ENCODE results near the gene OSTM1. TPM values are rescaled to one million over a fixed set of nuclear protein-coding genes. Genes with fewer than 3 reads are reported as not detected.

Gene OSTM1
- total and polyA plus RNA-seq, 9 of the 15 experiments (the other 6 are each of a cell fraction or from before 2014, with no cell fraction given): 5.6 to 29.5 (median 16.3) TPM

DNA sequence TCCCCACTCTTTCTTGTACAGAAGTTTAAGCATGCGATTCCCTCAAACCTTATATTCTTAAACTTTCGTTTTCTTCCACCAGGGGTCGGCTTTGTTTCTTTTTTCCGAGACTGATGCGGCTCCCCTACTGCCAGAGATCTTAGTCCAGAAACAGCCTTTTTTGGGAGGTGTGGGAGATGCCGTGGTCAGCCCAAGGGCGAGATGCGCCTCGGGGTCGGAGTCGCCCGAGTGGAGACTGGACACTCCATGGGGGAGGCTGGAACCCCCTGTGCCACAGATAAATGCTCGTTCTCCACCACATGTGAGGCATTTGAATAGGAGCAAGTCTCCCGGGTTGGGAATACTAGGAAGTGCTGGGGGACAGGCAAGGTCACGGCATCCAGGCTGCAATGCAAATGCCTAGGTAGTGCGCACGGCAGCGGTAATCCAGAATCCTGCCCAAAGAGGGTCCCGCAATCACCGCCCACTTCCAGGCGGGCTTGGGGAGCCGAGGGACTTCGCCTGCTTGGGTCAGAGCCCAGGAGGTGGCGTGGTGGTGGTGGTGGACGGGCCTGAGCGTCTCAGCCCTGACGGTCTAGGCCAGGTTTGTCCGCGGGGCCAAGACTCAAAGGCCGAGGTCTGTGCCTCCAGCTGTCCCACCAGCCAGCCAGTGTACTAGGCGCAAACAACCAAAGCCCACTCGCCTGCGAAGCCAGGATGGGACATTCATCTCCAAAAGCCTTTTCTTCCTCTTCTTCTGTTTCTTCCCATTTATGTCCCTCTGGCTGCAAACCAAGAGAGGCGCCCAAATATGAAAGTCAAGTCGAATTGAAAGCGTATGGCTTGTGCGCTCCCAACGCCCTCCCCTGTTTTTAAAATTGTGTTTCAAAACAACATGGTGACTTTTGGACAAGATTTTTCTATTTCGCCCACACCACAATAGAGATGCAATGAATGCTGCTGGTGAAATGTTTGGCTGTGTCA lies 39.3 kb upstream of the OSTM1 start (continued):
- peak; percentile 68; the same call in 1 of the 2 replicates for TF ChIP-seq REST (IDR thresholded peaks at IDR 0.05; ENCODE audit: borderline replicate concordance)
- TF ChIP-seq REST (CRISPR knock-in tag; IDR thresholded peaks at IDR 0.05; ENCODE audit: low read depth): no peak

All from K562 (cell line).